GM18499 (cell line): Measurements from ENCODE around the gene C2orf15.
"Not testable (repeated sequence)": the region's sequence is repeated elsewhere in the genome, so short reads cannot be mapped to it uniquely, and the experiment has no call there.

ENCODE experiments used
- ATAC-seq: cut with Tn5 transposase; IDR thresholded peaks from one replicate; pipeline ENCODE4 v1.9.1; 2021; ENCODE audit warnings: moderate number of reproducible peaks; ENCODE audit not compliant: insufficient read depth, unreplicated experiment

C2orf15 gene

DNA sequence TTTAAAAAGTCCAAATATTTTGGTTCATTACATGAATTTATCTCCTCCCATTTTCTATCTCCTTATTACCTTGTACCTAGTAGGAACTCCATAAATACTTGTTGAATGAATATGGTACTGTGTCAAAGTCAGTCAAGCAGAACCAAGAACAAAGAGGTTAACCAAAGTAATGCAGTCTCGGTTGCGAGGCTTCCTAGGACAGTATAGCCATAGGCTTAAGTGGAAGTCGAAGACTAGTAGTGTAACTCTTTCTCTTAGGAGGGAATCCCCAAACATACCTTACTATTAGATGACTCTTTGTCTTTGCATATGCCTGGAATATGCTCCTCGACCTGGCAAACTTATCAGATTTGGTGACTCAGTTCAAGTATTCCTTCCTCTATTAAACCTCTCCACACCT is 18.1 kb downstream of the C2orf15 start:
- ATAC-seq, result no peak

DNA sequence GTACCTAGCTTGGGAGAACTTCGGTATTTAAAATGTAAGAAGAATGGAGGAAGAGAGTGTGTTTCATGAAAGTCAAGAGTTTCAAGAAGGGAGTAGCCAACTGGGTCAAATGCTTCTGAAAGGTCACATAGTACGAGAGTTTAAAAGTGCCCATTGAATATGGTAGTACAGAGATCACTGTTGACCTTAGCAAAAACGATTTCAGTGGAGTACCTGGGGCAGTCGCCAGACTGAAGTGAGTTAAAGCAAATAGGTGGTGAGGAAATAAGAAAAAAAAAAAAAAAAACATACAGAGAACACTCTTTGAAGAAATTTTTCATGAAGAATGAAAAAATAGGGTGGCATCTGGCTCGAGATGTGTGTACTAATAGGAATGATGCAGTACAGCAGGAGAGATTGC is 24.7 kb downstream of the C2orf15 start:
- ATAC-seq, result no peak

DNA sequence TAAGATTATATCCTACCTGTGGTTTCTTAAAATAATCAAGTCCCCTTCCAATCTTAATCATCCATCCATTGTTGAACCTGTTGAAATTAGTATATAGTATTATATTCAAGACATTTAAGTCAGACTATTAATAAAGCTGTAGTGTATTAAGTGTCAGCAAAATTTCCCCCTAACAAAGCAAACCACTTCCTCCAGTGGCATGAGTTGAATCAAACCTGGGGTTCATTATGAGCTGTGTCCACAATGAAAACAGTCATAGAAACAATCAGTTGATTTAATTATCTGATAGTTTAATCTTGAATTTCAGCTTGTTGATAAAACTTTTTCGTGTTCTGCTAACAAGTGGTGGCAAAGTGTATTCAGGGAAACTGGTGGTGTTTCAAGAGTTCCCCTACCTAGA is 28.0 kb downstream of the C2orf15 start:
- no peak for ATAC-seq

DNA sequence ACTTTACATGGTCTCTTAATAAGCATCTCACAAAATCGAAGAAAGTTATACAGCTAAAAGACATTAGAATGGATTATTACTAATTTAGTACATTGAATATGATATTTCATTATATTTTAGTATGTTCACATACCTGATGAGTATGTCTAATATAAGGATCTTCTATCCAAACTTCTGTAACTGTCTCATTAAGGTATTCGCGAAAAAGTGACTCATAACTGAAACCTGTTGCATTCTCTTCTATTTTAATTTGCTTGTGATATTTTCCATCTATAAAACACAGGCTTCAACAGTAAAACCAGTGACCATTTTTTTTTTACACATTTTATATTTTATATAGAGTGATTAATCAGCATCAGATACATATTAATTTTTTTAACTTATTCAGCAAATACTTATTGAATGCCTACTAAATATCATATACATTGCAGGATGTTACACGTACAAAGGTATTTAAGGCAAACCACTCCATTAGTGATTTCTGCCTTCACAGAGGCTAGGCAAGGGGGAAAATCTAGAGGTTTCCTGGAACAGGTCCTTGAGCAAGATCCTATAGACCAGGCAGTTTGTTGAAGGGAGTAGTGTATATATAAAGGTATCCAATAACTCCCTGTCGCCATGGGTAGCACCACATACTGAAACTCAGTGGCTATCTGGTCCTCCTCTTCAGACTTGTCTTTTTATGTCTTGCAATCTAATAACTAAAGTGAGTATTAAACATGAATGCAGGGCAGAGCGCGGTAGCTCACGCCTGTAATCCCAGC is 30.1 kb downstream of the C2orf15 start:
- ATAC-seq, result no peak

DNA sequence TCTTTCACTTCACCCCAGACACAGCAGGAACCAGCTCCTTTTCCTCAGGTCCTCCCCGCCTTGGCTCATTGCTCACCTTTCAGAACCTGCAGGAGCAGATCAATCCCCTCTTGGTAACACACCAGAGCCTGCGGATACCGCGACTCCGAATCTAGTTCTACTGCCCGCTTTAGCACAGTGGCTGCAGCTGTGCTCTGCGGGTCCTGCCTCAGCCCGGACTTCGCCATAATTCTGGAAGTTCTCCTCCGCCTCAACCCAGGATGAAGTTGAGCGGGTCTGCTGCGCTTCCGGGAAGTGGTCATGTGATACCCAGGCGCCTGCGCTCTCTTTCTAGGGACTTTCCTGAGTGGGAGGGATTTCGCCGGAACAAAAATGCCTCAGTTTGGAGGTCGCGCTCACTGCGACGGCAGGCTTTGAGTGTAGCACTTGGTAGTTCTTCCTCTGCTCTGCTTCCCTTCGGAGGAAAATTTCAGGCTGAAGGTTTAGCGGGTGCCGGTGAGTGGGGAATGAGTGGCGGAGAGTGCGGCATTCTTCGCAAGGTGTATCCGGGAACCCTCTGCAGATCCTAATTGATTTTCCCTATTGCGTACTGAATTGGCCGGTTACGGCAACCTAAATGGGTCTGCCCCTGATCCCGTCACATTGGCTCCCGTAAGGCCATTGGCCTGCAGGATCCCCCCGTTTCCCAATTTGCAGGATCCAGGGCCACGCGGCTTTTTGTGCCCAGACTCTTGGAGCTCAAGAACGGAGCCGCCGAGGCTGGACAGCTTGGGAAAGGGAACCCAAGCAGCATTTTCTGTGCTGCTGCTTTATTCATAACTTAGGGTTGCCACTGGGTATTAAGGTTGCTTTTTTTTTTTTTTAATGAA is 39.5 kb downstream of the C2orf15 start, which contains the start of the genes MITD1 and MRPL30:
Gene MITD1 (minus strand): TSS at position 304 of the 869 bp plus-strand sequence. CDS start 77 bp downstream, at position 227.
Gene MRPL30 (plus strand): TSS at position 430 of the 869 bp plus-strand sequence. CDS start 5,020 bp downstream, outside the sequence.
- peak; percentile 89 for ATAC-seq

DNA sequence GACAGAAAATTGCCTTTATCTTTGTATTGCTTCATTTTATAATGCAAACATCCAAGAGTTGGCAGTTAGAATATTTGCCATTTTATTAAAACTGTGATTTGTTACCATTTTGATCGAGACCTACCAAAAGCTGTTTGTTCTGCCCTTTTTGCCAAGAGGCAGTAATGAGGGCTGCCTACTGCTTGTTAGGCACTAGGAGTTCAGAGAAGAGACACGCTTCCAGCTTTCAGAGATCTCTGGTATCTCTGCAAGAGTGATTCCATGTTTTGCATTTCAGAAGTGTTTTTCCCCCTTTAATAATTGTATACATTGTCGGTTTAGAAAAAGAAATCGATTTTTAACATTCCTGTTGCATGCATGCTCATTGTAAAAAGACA is 40.1 kb downstream of the C2orf15 start:
- no peak for ATAC-seq

DNA sequence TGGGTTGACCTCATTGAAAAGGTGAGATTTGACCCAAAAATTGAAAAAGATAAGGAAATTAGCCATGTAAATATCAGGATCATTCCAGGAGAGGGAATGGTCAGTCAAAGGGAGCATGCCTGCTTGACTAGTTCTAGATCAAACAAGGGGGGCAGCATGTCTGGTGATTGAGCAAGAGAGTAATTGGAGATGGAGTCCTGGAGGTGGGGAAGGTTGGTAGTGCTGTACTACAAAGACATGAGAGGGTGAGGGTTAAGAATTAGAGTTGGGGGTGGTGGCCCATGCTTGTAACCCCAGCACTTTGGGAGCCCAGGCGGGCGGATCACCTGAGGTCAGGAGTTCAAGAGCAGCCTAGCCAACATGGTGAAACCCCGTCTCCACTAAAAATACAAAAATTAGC is 41.5 kb downstream of the C2orf15 start:
- no peak for ATAC-seq

DNA sequence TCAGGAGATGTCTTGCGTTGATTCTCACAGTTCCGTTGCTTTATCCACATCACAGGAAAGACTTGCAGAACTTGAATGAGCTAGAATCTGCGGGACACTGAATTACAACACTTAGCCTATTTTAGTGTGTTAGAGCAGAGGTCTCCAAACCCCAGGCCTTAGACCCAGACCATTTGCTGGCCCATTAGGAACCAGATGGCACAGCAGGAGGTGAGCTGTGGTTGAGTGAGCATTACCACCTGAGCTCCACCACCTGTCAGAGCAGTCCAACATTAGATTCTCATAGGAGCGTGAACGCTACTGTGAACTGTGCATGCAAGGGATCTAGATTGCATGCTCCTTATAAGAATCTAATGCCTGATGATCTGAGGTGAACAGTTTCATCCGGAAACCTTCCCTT is 43.3 kb downstream of the C2orf15 start:
- ATAC-seq, result no peak

DNA sequence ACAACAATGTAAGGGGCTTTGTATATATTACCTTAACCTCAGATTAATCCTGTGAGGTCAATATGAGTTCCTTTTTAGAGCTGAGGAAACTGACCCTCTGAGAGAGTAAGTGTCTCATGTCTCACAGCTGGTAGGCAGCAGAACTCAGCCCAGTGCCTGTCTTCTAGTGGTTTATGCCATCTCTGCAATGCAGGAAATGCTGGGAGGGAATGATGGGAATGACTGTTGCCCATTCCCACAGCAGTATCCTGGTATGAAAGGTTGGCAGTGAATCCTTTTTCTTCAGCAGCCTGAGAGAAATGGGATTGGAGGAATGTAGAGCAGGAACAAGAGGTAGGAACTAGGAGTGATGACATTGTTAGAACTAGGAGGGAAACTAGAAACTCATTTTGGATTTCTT is 45.5 kb downstream of the C2orf15 start:
- ATAC-seq, result no peak

DNA sequence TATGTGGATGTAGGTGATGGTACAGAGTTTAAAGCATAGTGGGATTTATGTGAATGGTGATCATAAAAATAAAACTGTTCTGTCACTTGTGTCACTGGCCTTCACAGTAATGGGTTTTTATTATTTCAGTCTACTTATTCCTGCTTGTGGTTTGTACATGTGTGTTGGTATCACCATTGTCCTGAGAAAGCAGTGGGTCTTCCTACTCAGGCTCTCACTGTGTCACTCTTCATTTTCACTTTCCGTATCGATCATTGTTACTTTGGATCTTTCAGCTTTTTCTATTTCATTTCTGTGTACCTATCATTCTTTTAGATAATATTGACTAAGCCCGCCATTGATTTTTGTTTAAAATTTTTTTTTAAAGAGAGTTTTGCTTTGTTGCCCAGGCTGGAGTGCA is 46.9 kb downstream of the C2orf15 start:
- ATAC-seq, result no peak

DNA sequence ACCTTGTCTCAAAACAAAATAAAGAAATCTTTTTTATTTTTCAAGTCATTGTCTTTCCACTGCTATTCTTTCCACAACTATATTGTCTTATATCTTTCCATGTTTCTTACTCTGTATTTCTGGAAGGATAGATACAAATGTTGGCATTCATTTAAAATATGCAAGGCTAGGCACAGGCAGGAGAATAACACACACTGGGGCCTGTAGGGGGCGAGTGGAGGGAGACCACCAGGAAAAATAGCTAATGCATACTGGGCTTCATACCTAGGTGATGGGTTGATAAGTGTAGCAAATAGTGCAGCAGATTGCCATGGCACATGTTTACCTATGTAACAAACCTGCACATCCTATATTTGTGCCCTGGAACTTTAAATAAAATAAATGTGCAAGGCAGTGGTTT is 49.0 kb downstream of the C2orf15 start:
- ATAC-seq, result no peak

DNA sequence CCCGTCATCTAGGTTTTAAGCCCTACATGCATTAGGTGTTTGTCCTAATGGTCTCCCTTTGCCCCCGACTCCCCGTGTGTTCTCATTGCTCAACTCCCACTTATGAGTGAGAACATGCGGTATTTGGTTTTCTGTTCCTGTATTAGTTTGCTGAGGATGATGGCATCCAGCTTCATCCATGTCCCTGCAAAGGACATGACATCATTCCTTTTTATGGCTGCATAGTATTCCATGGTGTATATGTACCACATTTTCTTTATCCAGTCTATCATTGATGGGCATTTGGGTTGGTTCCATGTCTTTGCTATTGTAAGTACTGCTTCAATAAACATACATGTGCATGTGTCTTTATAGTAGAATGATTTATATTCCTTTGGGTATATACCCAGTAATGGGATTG is 50.9 kb downstream of the C2orf15 start:
- ATAC-seq, result not testable (repeated sequence)

DNA sequence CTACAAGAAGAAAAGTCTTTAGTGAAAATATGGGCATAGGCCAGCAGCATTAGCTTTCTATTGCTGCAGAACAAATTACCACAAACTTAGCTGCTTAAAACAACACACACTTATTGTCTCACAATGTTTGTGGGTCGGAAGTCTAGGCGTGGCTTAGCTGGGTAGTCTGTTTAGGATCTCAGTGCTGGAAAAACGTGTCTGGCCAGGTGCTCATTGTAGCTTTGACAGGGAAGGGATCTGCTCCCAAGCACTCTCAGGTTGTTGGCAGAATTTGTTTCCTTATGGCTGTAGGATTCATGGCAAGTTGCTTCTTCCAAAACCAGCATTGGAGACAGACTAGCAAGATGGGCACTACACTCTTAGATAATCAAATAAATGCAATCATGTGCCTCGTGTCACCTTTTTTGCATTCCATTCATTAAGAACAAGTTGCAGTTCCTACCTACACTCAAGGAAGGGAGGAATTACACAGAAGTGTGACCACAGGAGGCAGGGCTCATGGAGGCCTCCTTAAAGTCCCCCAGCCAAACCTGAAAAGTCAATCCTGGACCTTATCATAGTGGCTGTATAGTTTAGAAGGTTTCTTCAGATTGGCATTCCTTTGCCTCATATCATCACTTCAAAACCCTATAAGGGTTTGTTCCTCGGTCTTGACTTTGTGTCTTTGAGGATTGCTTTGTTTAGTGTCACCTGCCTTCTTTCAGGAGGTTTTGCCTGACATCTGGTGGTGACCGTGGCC is 56.8 kb downstream of the C2orf15 start:
- ATAC-seq, result no peak

DNA sequence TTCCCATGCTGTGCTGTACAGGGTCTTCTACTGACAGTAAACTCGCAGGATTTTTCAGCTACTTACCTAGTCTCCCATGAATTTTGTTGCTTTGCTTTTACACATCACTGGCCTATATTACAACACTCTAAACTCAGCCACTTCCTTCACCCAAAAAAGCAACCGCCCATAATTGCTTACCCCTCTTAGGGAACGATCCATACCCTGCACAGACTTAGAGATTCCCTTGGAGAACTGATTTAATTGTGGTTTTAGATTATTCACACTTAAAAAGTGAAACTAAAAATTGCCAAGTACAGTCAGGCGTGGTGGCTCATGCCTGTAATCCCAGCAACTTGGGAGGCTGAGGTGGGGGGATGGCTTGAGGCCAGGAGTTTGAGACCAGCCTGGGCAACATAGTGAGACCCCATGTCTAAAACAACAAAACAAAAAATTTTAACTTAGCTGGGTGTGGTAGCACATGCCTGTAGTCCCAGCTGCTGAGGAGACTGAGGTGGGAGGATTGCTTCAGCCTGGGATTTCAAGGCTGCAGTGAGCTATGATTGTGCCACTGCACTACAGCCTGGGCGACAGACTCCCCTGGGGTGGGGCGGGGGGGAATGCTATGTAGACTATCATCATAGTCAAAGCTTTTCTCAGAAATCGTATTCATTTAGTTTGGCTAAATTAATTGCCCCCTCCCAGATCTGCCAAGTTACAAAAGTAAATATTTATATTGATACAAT is 58.7 kb downstream of the C2orf15 start:
- ATAC-seq, result no peak
